ENCODE results near the gene BAIAP2L2.

DNA sequence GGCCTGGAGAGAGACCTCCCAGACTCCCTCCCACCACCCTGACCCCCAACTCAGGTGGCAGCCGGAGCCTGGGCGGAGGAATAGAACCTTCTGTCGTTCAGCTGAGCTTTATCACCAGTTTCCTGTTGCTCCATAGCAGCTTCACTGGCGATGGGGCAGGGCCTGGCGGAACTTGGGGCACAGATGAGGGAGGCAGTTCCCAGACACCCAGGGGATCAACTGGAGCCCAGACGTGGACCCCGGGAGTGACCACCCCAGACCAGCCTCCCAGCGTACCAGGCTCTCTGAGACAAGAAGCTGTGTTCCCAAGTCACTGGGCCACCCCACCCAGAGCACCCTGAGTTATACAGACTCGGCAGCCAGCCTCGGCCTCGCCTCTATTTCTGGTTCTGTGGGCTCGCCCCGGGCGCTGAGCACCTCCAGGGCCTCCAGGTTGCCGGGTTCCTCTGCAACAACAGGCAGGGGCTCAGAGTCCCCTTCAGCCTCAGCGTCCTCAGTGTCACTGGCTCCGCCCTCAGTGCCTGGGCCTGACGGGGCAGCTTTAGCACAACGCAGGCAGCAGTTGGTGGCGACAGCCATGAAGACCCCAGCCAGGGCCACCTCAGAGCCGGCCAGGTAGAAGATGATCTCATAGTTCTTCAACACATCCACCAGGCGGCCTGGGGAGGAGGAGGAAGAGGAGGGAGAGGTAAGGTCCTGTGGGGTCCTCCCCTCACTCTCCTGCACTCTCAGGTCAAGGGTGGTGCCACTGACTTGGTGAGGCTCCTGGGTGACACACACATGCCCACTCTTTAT lies 32.2 kb downstream of the BAIAP2L2 start:
- TF ChIP-seq, protein P1, sequence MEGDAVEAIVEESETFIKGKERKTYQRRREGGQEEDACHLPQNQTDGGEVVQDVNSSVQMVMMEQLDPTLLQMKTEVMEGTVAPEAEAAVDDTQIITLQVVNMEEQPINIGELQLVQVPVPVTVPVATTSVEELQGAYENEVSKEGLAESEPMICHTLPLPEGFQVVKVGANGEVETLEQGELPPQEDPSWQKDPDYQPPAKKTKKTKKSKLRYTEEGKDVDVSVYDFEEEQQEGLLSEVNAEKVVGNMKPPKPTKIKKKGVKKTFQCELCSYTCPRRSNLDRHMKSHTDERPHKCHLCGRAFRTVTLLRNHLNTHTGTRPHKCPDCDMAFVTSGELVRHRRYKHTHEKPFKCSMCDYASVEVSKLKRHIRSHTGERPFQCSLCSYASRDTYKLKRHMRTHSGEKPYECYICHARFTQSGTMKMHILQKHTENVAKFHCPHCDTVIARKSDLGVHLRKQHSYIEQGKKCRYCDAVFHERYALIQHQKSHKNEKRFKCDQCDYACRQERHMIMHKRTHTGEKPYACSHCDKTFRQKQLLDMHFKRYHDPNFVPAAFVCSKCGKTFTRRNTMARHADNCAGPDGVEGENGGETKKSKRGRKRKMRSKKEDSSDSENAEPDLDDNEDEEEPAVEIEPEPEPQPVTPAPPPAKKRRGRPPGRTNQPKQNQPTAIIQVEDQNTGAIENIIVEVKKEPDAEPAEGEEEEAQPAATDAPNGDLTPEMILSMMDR (IDR thresholded peaks at IDR 0.05) = no peak
- no peak for TF ChIP-seq POLR2A (IDR thresholded peaks at IDR 0.05)

Measured in uterus (tissue), 2 donors.